HEK293 (cell line): Measurements from ENCODE around the gene TSEN2.

Experiments used
- YY1 ChIP-seq: fragments of 450-650 bp; formaldehyde crosslinking; IDR thresholded peaks from 2 replicates; pipeline ENCODE4 v1.5.1; 2018; ENCODE audit warnings: missing biosample characterization, missing genetic modification characterization
- ZBTB1 ChIP-seq: fragments of 450-650 bp; formaldehyde crosslinking; IDR thresholded peaks from 2 replicates; pipeline ENCODE4 v1.5.1; 2016; ENCODE audit warnings: missing biosample characterization, missing genetic modification characterization
- ZNF37A ChIP-seq: fragments of 450-650 bp; IDR thresholded peaks from 2 replicates; pipeline ENCODE4 v1.5.1; 2018; ENCODE audit warnings: missing biosample characterization, missing genetic modification characterization
- ZNF585B ChIP-seq: fragments of 450-650 bp; formaldehyde crosslinking; IDR thresholded peaks from 2 replicates; pipeline ENCODE4 v1.5.1; 2016; ENCODE audit warnings: missing biosample characterization, missing genetic modification characterization
- TF ChIP-seq, protein P1 (sequence below): fragments of 450-650 bp; formaldehyde crosslinking; IDR thresholded peaks from 2 replicates; pipeline ENCODE4 v1.5.1; 2016; ENCODE audit warnings: missing biosample characterization, missing genetic modification characterization
- TF ChIP-seq, protein P2 (sequence below): fragments of 450-650 bp; formaldehyde crosslinking; IDR thresholded peaks from 2 replicates; pipeline ENCODE4 v1.5.1; 2016; ENCODE audit warnings: missing biosample characterization, missing genetic modification characterization, low read depth

DNA sequence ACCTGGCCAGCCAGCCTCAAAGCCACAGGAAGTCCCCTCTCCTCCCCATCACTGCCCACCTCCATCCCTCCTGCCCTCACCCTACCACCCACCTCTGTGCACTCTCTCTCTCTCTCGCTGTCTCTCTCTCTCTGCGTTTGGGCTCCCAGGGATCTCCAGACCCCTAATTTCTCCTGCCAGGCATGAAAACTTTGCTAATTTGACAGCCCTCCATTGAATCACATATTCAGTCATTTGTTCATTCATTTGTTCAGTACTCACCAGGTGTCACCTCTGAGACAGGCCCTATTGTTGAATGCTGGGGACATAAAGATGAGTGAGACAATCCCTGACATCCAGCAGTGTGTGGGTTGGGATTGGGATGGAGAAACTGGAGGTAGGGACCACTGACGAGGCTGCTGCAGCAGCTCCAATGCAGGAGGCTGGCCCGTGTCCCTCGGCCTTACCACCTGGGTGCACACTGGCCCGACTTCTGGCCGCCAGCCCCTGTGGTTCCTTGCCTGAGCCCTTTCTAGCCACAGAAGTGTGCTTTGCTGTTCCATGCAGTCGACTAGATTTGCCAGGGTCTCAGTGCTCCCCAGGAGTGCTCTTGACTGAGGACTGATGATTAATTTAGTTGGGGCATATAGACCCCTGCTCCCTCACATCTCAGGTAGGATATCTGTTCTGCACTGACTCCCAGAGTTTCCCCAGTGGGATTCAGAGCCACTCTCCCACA is 38.6 kb upstream of the TSEN2 start:
- TF ChIP-seq ZNF585B (tag by site-specific recombination) = no peak
- TF ChIP-seq, protein P1, sequence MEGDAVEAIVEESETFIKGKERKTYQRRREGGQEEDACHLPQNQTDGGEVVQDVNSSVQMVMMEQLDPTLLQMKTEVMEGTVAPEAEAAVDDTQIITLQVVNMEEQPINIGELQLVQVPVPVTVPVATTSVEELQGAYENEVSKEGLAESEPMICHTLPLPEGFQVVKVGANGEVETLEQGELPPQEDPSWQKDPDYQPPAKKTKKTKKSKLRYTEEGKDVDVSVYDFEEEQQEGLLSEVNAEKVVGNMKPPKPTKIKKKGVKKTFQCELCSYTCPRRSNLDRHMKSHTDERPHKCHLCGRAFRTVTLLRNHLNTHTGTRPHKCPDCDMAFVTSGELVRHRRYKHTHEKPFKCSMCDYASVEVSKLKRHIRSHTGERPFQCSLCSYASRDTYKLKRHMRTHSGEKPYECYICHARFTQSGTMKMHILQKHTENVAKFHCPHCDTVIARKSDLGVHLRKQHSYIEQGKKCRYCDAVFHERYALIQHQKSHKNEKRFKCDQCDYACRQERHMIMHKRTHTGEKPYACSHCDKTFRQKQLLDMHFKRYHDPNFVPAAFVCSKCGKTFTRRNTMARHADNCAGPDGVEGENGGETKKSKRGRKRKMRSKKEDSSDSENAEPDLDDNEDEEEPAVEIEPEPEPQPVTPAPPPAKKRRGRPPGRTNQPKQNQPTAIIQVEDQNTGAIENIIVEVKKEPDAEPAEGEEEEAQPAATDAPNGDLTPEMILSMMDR (tag by site-specific recombination) = no peak
- TF ChIP-seq YY1 (tag by site-specific recombination) = no peak
- no peak for TF ChIP-seq ZBTB1
- TF ChIP-seq, protein P2, sequence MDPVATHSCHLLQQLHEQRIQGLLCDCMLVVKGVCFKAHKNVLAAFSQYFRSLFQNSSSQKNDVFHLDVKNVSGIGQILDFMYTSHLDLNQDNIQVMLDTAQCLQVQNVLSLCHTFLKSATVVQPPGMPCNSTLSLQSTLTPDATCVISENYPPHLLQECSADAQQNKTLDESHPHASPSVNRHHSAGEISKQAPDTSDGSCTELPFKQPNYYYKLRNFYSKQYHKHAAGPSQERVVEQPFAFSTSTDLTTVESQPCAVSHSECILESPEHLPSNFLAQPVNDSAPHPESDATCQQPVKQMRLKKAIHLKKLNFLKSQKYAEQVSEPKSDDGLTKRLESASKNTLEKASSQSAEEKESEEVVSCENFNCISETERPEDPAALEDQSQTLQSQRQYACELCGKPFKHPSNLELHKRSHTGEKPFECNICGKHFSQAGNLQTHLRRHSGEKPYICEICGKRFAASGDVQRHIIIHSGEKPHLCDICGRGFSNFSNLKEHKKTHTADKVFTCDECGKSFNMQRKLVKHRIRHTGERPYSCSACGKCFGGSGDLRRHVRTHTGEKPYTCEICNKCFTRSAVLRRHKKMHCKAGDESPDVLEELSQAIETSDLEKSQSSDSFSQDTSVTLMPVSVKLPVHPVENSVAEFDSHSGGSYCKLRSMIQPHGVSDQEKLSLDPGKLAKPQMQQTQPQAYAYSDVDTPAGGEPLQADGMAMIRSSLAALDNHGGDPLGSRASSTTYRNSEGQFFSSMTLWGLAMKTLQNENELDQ (tag by site-specific recombination) = no peak
- no peak for TF ChIP-seq ZNF37A (tag by site-specific recombination)
